AG08396 (cell line): ENCODE results near the gene BMS1.
"Not testable (repeated sequence)": the region's sequence is repeated elsewhere in the genome, so short reads cannot be mapped to it uniquely, and the experiment has no call there.

Experiments used
- DNase-seq: peaks from one replicate; pipeline ENCODE4 v3.0.0; 2012; ENCODE audit warnings: low spot score, mixed read lengths

BMS1 gene

GRCh38 chr10:42865716-42866114, 83.1 kb downstream of the BMS1 start:
- DNase-seq, result no peak

GRCh38 chr10:42866115-42866995, 83.8 kb downstream of the BMS1 start:
- peak; percentile 92 for DNase-seq

GRCh38 chr10:42867571-42867970, 85.0 kb downstream of the BMS1 start:
- no peak for DNase-seq

- no peak for DNase-seq
Observed at GRCh38 chr10:42868530-42868929, 85.9 kb downstream of the BMS1 start.

- no peak for DNase-seq
Observed at GRCh38 chr10:42869977-42870350, 87.4 kb downstream of the BMS1 start.

- not testable (repeated sequence) for DNase-seq
Observed at GRCh38 chr10:42871138-42871641, 88.6 kb downstream of the BMS1 start.

GRCh38 chr10:42871823-42872222, 89.2 kb downstream of the BMS1 start:
- DNase-seq, result no peak

- DNase-seq, result no peak
Observed at GRCh38 chr10:42872865-42873435, 90.4 kb downstream of the BMS1 start.

GRCh38 chr10:42874713-42875387, 92.3 kb downstream of the BMS1 start:
- no peak for DNase-seq

- DNase-seq, result no peak
Observed at GRCh38 chr10:42875388-42875755, 92.8 kb downstream of the BMS1 start.

- peak; percentile 59 for DNase-seq
Observed at GRCh38 chr10:42875798-42876341, 93.3 kb downstream of the BMS1 start.

- no peak for DNase-seq
Observed at GRCh38 chr10:42876476-42876875, 93.9 kb downstream of the BMS1 start.

GRCh38 chr10:42876945-42877344, 94.3 kb downstream of the BMS1 start:
- DNase-seq, result no peak

- no peak for DNase-seq
Observed at GRCh38 chr10:42877496-42878030, 95.0 kb downstream of the BMS1 start.

- no peak for DNase-seq
Observed at GRCh38 chr10:42878134-42878820, 95.7 kb downstream of the BMS1 start.

- no peak for DNase-seq
Observed at GRCh38 chr10:42878821-42879195, 96.2 kb downstream of the BMS1 start.

- DNase-seq, result no peak
Observed at GRCh38 chr10:42879380-42880254, 97.0 kb downstream of the BMS1 start.

GRCh38 chr10:42880255-42880620, 97.6 kb downstream of the BMS1 start:
- no peak for DNase-seq

- DNase-seq, result no peak
Observed at GRCh38 chr10:42882597-42882996, 100.0 kb downstream of the BMS1 start.
